Nucleus accumbens (tissue), 56 donors: Measurements from ENCODE around the gene AP1S2.
"Not testable (repeated sequence)": the region's sequence is repeated elsewhere in the genome, so short reads cannot be mapped to it uniquely, and the experiment has no call there.

Source experiments
- DNase-seq, 56 donors: peaks; one replicate each; lab custom pipeline; 2025; lab: John Stamatoyannopoulos, UW

The AP1S2 gene

DNA sequence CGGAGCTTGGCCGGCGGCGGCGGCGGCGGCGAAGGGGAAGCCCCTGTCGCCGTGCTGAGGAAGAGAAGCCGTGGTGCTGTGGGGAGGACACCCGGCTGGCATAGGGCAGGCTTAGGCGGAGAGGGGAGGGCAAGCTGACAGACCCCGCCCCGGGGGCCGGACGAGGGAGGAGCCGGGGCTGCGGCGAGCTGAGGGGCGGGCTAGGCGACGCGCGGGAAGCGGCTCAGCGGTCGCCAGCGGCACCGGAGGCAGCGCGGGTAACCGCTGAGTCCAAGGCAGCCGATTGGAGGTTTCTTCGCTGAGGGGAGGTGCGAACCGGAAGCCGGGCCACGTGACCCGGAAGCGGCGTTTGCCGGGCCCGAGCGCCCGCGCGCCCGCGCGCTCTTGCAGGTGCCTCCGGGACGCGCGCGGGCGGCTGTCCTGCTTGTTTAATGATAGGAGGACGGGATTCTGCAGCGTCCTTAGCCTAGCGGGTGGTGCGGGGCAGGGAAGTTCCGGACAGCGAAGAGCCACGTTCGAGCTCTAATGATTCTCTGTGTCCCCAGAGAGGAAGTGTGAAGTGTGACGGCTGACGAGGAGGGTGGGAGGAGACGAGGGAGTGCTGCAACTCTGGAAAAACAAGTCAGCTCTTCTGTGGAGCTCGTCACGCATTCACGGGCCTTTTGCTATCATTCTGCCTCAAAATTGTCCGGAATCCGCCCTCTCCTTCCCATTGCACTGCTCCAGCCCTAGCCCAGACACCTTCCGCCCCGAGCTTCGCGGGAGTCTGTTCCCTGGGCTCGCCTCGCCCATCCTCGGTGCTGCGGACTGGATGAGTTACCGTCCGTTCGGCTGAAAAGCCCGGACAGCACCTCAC, at the start of gene AP1S2:
Gene AP1S2, minus strand, starts transcription at position 102 of the 856 bp plus-strand sequence. CDS start 2,289 bp downstream, outside the sequence.
- peak; percentile 23 to 97 (median 90) for DNase-seq

DNA sequence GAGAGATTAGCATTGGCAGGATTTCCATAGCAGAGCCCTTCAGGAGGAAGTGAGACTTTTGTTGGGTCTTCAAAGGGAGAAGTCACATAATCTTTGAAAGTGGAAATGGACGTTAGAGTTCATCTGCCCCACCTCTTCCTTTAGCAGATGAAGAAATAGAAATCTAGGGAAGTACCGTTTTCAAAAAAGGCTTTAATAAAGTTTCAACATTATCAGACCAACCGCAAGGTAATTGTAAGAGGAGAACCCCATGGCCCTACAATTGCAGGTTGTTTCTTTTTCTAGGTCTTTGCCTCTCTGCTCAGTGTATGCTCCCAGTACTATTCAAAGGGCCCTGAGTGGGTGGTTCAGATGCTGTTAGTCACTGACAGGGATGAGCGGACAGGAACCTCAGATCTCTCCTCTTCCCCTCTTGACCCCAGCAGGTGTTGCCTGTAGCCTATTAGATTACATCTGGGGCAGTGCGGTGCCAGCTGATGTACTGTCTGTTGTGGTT, 48.6 kb upstream of the AP1S2 start:
- DNase-seq: no peak

DNA sequence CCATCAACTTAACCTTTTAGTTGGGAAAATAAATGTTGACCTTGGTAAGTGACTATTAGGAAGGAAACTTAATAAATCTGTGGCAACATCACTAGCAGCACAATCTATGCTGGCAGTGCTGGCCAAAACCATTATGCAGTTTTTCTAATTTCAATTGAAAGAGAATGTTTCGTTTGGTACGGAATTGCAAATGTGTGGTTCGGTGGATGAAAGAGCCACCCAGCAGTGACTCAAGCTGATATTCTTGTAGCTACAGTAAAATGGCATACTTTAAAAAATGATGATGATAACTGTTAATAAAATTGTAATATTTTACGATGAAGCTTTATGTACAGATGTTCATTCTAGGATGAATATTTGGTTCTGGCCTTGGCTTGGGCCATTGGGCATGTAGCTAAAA, 40.7 kb upstream of the AP1S2 start:
- DNase-seq: no peak

DNA sequence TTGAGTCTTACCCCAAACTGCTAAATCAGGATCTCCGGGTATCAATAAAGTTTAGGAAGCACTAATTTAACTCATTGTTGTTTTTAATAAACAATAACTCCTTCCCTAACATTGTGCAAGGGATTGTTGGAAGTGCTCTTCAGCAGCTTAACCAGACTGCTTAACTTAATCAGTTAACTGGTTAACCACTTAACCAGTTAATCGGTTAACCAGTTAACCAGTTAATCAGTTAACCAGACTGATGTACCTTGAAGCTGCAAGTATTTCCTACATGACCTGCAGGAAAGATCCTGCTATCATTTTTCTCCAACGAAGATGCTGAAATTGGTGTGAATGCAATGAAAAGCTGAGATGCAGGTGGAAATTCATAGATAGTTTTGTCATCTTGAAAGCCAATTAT, 40.1 kb upstream of the AP1S2 start:
- no peak for DNase-seq

GRCh38 chrX:15890463-15890862, 35.9 kb upstream of the AP1S2 start:
- DNase-seq: no peak

GRCh38 chrX:15888062-15888461, 33.4 kb upstream of the AP1S2 start:
- no peak for DNase-seq

GRCh38 chrX:15883540-15883863, 28.9 kb upstream of the AP1S2 start:
- no peak for DNase-seq

GRCh38 chrX:15882704-15883539, 28.3 kb upstream of the AP1S2 start:
- DNase-seq: no peak

DNA sequence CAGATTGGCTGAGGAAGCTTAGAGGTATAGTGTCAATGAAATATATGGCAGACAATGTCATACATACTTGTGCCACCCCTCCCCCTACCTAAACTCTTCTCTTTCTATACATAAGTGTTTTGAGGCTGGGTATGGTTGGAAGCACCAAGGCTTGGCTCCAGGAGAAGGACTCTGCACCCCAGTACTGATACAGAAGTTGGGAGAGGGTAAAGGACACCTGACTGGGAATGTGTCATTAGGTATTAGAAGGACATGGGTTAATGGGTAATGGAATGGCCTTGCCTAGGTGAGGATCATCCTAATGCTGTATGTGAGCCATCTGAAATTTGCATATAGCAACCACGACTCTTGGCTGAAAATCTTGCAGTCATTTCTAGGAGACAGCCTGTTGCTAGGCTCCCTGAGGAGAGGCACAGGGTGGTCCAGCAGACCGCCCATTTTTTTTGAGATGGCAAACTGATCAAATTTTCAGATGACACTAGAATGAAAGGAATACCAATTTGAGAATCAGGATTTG, 26.8 kb upstream of the AP1S2 start:
- no peak for DNase-seq

- not testable (repeated sequence) for DNase-seq
Observed at GRCh38 chrX:15877914-15878313, 23.3 kb upstream of the AP1S2 start.

- DNase-seq: peak in 4 of 56 donors; percentile 0 to 11 (median 5)
Observed at GRCh38 chrX:15877380-15877779, 22.8 kb upstream of the AP1S2 start.

DNA sequence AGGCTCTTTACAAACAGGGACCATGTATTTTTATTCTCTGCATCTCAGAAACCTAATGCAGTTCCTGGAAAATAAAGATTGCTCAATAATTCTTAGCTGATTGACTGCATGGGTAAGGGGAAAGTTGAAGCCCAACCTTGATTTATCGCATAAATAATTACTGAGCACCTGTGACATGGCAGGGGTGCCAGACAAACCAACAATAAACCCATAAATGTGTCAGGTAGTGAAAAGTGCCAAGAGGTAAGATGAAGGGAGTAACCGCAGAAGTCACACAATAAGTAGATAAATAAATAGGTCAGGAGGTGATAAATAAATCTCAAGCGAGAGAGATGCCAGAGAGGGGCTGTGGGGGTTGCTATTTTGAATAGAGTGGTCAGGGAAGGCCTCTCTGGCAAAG, 20.1 kb upstream of the AP1S2 start:
- no peak for DNase-seq

GRCh38 chrX:15873566-15873965, 19.0 kb upstream of the AP1S2 start:
- DNase-seq: peak in 12 of 56 donors; percentile 0 to 32 (median 5)

- no peak for DNase-seq
Observed at GRCh38 chrX:15870310-15870709, 15.7 kb upstream of the AP1S2 start.

DNA sequence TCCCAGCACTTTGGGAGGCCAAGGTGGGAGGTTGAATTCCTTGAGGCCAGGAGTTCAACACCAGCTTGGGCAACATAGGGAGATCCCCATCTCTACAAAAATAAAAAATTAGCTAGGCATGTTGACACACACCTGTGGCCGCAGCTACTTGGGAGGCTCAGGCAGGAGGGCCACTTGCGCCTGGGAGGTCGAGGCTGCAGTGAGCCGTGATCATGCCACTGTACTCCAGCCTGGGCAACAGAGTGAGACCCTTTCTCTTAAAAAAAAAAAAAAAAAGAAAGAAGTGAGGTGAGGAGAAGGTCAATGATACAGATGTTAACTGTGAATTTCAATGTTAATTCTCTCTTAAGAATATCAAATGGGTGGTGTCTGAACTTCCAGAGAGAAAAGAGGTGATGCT, 15.1 kb upstream of the AP1S2 start:
- no peak for DNase-seq

DNA sequence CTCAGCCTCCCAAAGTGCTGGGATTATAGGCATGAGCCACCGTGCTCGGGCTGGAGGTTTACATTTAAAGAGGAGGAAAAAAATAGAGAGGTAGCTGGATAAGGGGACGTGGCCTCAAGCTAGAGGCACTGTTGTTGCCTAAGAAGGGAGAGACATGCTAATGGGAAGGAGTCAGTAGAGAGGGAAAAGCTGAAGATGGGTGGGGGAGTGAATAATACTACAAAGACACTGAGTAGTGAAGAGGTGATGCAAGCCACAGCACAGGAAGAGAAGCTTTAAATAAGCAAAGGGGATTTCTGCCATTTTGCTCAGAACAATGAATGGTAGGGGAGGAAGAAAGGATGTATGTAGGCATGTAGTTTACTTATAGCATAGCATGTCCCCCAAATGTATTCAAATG, 11.5 kb upstream of the AP1S2 start:
- DNase-seq: no peak

GRCh38 chrX:15864629-15865028, 10.0 kb upstream of the AP1S2 start:
- DNase-seq: no peak

- DNase-seq: peak in 1 of 56 donors; percentile 0
Observed at GRCh38 chrX:15864023-15864422, 9.4 kb upstream of the AP1S2 start.

DNA sequence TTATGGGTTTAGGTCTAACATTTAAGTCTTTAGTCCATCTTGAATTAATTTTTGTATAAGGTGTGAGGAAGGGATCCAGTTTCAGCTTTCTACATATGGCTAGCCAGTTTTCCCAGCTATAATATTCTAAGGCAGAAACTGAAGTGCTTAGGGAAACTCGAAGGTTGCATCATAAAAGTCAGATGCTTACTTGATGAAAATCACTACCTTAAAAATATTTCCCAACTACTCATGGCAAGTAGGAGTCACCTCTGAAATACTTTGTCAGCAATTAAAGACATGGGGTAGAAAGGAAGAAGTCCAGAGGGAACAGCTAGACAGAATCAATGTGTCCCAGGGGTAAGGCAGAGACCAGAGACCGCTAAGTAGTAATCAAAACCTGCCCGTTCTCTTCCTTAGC, 6.3 kb upstream of the AP1S2 start:
- DNase-seq: no peak

- DNase-seq: no peak
Observed at GRCh38 chrX:15858051-15858450, 3.4 kb upstream of the AP1S2 start.

DNA sequence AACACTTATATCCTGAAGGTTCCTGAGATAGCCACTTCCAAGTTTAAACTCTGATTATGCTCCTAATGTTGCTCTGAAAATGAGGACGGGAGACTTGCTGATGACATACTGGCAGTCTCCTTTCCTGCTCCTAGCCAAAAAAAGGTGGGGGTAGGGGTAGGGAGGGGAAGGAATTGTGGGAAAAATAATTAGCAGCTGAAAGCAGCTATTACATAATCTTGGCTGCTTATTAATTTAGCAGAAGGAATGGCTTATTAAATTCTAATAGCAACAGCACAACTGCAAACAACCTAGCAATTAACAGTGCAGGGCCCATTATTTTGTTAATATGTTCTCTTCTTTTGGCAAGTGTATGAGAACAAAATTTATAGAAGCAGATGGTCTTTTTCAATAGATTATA, 2.0 kb upstream of the AP1S2 start:
- peak in 1 of 56 donors; percentile 6 for DNase-seq
